Transverse colon (tissue), 3 donors: Measurements from ENCODE around the gene POMGNT1.
"Not testable (repeated sequence)": the region's sequence is repeated elsewhere in the genome, so short reads cannot be mapped to it uniquely, and the experiment has no call there.

Experiments used
- CTCF ChIP-seq, 5 experiments: fragments of 200-600 bp in 3 of 5; fragments of 450-650 bp in 2 of 5; sonication (generic) in 3 of 5; IDR thresholded peaks; 1 replicate in 2 of 5; 2 replicates in 3 of 5; pipeline ENCODE4 v1.5.1; 2016 to 2017; ENCODE audit warnings: antibody characterized with exemption in 5 of 5, inconsistent platforms in 3 of 5, mild to moderate bottlenecking in 2 of 5, moderate library complexity in 1 of 5
- POLR2A ChIP-seq: fragments of 450-650 bp; IDR thresholded peaks from one replicate; pipeline ENCODE4 v1.6.1; 2016; ENCODE audit warnings: antibody characterized with exemption, mild to moderate bottlenecking, moderate library complexity

GRCh38 chr1:46246136-46246535 lies 47.9 kb upstream of the POMGNT1 start:
- TF ChIP-seq CTCF (IDR thresholded peaks at IDR 0.05); POLR2A: not testable (repeated sequence)
